Lung (tissue), 12 donors: ENCODE measurements around the gene LMOD2. TPM values are rescaled to one million over a fixed set of nuclear protein-coding genes. Genes with fewer than 3 reads are reported as not detected.

Experiments
- ATAC-seq: fragments of 200-7000 bp; cut with Tn5 transposase; one replicate; pipeline ENCODE4 v1.9.1; 2020; ENCODE audit warnings: moderate number of reproducible peaks; ENCODE audit not compliant: insufficient read depth, low FRiP score
- DNase-seq, 3 donors: peaks; one replicate each; pipeline ENCODE4 v3.0.0-alpha.2; 2013 to 2017
- H3K27ac ChIP-seq, 2 donors: one replicate each; pipeline ENCODE4 v1.5.1; 2013; ENCODE audit warnings: mild to moderate bottlenecking in 2 of 2, moderate library complexity in 2 of 2, control low read depth in 1 of 2, inconsistent platforms in 1 of 2, low read depth in 1 of 2, low read length in 1 of 2
- H3K27me3 ChIP-seq, 3 donors: one replicate each; pipeline ENCODE4 v1.5.1; 2013; ENCODE audit warnings: low read length in 2 of 3; ENCODE audit not compliant: control insufficient read depth in 3 of 3, insufficient read depth in 3 of 3
- H3K36me3 ChIP-seq, 4 donors: one replicate each; pipeline ENCODE4 v1.5.1; 2013; ENCODE audit warnings: low read length in 4 of 4, mild to moderate bottlenecking in 1 of 4, moderate library complexity in 1 of 4; ENCODE audit not compliant: control insufficient read depth in 4 of 4, insufficient read depth in 4 of 4
- H3K4me1 ChIP-seq, 5 donors: one replicate each; pipeline ENCODE4 v1.5.1; 2013; ENCODE audit warnings: low read length in 5 of 5, mild to moderate bottlenecking in 2 of 5, moderate library complexity in 1 of 5; ENCODE audit not compliant: control insufficient read depth in 5 of 5, insufficient read depth in 5 of 5
- H3K4me3 ChIP-seq: one replicate; pipeline ENCODE4 v1.5.1; 2013; ENCODE audit warnings: mild to moderate bottlenecking, control low read depth, moderate library complexity
- H3K9ac ChIP-seq, 2 donors: one replicate each; pipeline ENCODE4 v1.5.1; 2013; ENCODE audit warnings: low read length in 2 of 2, control low read depth in 1 of 2; ENCODE audit not compliant: insufficient read depth in 1 of 2
- H3K9me3 ChIP-seq, 4 donors: one replicate each; pipeline ENCODE4 v1.5.1; 2013; ENCODE audit warnings: low read length in 3 of 4, mild to moderate bottlenecking in 1 of 4, moderate library complexity in 1 of 4; ENCODE audit not compliant: control insufficient read depth in 4 of 4, insufficient read depth in 3 of 4
- CTCF ChIP-seq: IDR thresholded peaks from 2 replicates; pipeline ENCODE4 v1.5.1; 2012; ENCODE audit warnings: mild to moderate bottlenecking; ENCODE audit errors: control extremely low read depth, extremely low read depth
- WGBS, 2 donors: extraction: QIAGEN DNeasy Blood & Tissue Kit; methylation state at CpG; one replicate each; pipeline ENCODE4 v1.1.7; 2013; 5-methylcytosine and 5-hydroxymethylcytosine counted together
- polyA plus RNA-seq, 2 donors: library from polyadenylated mRNA; stranded (reverse); fragments of 200-250 nt; gene quantifications; one replicate each; pipeline ENCODE4 v1.2.1, GENCODE V29; 2013
- total RNA-seq, 2 donors: library from RNA; depleted of rRNA in 1 of 2; stranded (reverse); fragments of >200 nt in 1 of 2; gene quantifications; one replicate each; pipeline ENCODE4 v1.2.1, GENCODE V29; 2014 to 2021
- donor health status: control.
- donor health status: control.
- donor health status: Bipolar disorder and iron deficiency.
- donor health status: healthy.
- donor health status: DM: yes; HTN: yes; CAD: no.

LMOD2 gene
- total and polyA plus RNA-seq, 4 donors, result 1.1 TPM; not detected in 3

GRCh38 chr7:123695944-123696677 lies 40.4 kb downstream of the LMOD2 start:
- Histone ChIP-seq H3K36me3 (peaks cover 3 to 15% (median 13%) of the 10 kb centered on the region in 4 donors), H3K4me1 (no peaks in the 10 kb centered on the region), H3K9me3 (no peaks in the 10 kb centered on the region), H3K27ac (no peak overlapping the region), H3K27me3 (no peaks in the 10 kb centered on the region), H3K4me3 (no peak overlapping the region), H3K9ac (no peak overlapping the region)
- ATAC-seq (no peak), DNase-seq (no peak)
- TF ChIP-seq CTCF, result no peak
- WGBS, 2 donors, result 84 to 88% methylated on average over 3 of the region's 3 CpGs

- no peak for TF ChIP-seq CTCF
- Histone ChIP-seq H3K36me3 (peaks cover 3 to 31% (median 14%) of the 10 kb centered on the region in 4 donors), H3K4me3 (no peak overlapping the region), H3K9ac (no peak overlapping the region), H3K27me3 (no peaks in the 10 kb centered on the region), H3K27ac (no peak overlapping the region), H3K9me3 (no peaks in the 10 kb centered on the region), H3K4me1 (peaks cover 0 to 7% (median 0%) of the 10 kb centered on the region in 5 donors)
- ATAC-seq (no peak), DNase-seq (no peak)
- 83 to 92% methylated on average over 1 of the region's 1 CpG for WGBS, 2 donors
These were observed 49.7 kb downstream of the LMOD2 start for GRCh38 chr7:123705211-123705901.

GRCh38 chr7:123709525-123709924 lies 53.9 kb downstream of the LMOD2 start:
- Histone ChIP-seq H3K4me1 (peaks cover 0 to 16% (median 0%) of the 10 kb centered on the region in 5 donors), H3K4me3 (no peak overlapping the region), H3K36me3 (peaks cover 3 to 24% (median 13%) of the 10 kb centered on the region in 4 donors), H3K27ac (peak overlapping the region in 1 of 2 donors; percentile 21), H3K9me3 (no peaks in the 10 kb centered on the region), H3K27me3 (no peaks in the 10 kb centered on the region), H3K9ac (no peak overlapping the region)
- DNase-seq (peak in 1 of 3 donors; percentile 25), ATAC-seq (no peak)
- 72 to 87% methylated on average over 2 of the region's 2 CpGs for WGBS, 2 donors
- no peak for TF ChIP-seq CTCF
